Raji (cell line): ENCODE data around the gene LAMB4.

Experiments
- POLR2A ChIP-seq: IDR thresholded peaks from 2 replicates; pipeline ENCODE4 v1.6.1; 2011; ENCODE audit warnings: low read depth, low read length, control low read depth; ENCODE audit not compliant: insufficient read depth

Gene LAMB4

DNA sequence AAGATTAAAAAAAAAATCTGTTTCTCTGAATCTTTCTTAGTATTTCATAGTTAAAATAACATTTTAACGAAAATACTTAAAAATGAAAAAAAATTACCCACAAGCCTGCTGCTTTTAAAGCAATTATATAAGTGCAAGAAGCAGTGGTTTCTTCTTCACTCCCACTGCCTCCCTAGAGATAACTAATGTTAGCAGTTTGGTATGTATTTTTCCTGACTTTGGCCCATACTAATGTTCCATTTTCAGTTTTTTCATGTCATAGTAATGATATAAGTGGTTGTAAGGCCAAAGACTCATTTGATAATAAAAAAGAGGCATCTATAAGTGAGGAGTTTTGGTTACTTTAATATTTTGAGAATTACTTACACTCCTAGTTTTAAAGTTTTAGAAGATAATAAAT, 102.9 kb downstream of the LAMB4 start:
- no peak for TF ChIP-seq POLR2A

DNA sequence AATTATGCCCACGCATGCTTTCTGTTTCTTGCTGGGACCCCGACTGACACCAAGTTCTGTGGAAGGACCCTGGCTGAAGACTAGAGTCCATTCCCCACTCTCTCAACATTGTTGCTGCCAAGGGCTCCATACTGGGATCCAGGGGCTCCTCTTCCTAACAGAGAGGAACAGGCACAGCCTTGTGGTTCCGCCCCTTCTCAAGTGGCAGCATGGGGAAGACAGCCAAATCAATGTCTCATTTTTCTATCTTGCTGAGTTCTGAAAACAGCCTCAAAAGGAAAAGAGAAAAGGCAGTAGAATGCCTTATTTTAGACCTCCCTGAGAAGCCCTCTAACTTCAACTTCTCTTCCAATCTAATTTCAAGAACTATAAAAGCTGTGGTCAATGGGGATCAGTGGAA, 103.5 kb downstream of the LAMB4 start:
- no peak for TF ChIP-seq POLR2A

GRCh38 chr7:108026116-108026515, 104.0 kb downstream of the LAMB4 start:
- TF ChIP-seq POLR2A, result no peak

DNA sequence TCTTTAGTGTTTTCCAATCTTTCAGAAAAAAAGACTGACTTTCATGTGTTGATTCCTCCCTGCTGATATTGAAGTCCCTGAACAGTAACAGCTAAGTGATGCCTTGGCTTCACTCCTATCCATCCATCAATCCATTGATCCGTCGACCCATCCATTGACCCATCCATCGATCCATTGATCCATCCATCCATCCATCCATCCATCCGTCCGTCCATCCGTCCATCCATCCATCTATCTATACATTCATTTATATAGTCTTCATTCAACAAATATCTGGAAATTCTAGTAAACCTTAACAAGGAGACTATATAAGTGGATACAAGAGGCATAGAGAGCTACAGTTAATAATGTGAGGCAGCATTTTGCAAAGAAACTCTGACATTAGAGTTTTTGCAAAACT, 105.6 kb downstream of the LAMB4 start:
- TF ChIP-seq POLR2A, result no peak

DNA sequence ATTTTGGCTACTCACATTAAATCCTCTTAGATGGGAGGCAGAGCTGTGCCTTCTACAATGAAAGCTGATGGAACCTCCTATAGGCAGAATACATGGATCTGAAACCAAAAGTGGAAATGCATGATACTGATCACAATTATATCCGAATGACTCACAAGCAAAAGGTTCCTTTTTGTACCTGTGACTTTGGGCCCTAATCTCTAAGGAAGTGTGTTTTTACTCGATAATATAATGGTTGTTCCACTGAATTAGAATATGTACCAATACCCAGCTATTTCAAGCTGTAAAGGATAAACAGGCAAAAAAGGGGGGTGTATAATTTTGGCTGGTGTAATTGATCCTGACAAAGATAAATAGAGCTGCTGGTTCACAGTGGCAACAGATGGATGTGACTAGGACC, 109.6 kb downstream of the LAMB4 start:
- no peak for TF ChIP-seq POLR2A

GRCh38 chr7:108018668-108019067, 111.5 kb downstream of the LAMB4 start:
- TF ChIP-seq POLR2A, result no peak

DNA sequence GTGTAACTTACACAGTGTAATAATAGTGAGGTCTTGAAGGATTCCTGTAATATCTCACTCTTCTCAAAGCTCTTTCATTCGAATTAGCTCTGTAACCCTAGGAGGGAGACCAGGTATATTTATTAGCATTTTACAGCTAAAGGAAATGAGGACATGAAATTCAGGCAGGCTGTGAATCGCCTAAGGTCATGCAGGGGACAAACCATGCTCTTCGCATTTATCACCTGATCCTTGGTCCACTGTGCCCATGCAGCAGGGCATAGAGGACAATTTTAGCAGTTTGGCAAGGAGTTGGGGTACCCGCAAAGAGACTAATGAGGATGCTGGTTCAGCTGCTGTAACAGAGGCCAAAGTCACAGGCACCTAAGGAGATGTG, 112.4 kb downstream of the LAMB4 start:
- TF ChIP-seq POLR2A, result no peak

DNA sequence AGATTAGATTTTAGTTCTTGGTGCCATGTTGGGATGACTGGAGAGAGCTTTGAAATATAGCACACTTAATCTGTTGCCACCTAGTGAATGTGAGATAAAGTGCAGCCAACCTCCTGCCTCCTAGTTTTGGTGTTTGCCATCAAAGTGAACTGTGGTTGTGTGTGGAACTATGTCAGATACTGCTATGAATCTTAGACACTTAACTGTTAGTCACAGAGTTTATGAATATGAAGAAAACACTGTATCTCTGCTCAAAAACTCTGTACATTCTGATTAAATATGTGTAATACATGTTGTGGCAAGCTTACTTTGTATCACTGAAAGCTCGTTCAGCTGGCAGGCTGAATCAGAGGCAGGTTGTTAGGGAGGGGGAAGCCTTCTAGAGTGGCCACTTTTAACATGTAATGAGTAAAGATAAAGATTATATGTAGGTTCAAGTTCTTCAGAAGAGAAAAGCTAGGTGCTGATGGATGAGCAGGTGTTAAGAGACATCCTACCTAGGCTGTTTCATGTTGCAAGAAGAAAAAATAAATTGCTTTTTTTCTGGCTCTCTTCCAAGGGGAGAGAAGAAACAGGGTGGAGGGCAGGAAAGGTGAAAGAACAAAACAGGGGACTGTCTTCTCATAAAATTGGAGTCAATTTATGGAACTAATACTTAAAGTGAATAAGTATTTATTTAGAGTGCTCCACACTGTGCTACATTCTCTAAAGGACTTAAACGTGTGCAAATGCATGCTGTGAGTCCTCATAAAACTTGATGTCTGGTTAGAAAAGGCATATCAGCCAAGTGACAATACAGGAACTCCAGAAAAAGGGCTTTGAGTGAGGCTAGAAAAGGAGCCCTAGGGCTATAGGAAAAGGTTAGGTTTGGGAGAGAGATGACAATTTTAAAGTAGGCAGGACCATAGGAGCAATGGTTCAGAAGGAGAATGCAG, 113.1 kb downstream of the LAMB4 start:
- TF ChIP-seq POLR2A, result no peak

DNA sequence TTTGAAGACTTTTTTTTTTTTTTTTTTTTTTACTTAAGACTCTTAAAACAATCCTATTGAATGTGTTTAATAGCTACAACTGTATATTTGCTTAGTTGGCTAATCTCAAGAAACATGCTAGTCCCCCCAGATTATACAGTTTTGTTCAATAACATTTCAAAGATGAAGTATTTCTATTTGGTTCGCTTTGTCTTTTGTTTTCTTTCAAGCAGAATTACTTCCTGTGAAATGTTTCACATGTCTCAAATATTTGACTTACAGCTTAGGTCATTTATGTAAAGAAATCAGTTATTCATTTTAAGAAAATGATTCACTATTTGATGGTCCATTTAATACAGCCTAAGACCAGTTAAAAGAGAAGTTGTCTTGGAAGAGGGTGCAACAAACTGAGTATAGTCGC, 114.4 kb downstream of the LAMB4 start:
- no peak for TF ChIP-seq POLR2A

DNA sequence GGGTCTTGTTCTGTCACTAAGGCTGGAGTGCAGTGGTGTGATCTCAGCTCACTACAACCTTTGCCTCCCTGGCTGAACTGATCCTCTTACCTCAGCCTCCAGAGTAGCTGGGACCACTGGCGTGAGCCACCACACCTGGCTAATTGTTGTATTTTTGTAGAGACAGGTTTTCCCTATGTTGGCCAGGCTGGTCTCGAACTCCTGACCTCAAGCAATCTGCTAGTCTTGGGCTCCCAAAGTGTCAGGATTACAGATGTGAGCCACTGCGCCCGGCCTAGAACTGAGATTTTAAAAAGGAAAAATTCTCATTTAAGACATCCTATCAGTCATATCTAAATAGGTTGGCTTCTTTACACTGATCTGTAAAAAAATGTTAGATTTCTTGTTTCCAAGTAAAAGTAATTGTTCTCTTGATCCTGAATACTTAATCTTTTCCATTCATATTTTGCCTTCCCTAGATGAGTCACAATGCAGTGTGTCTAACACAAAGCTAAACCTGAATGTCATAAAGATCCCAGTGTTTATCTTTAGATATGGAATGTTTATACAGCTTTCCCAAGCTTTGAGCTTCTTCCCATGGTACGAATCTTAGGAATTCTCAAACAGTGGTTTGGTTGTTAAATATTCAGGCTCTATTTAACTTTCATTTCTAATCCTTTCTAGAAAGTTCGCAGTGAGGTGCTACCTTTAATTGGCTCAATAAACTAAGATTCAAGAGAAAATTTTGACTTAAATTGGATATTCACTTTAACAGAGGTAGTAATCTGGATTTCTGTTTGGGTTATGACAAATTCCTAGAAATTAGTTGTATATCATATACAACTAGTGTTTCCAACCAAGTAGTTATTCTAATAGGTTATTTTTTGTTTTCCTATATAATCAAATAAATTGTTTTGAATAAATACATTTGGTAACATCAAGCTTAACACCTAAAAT, 115.1 kb downstream of the LAMB4 start:
- TF ChIP-seq POLR2A, result no peak

- TF ChIP-seq POLR2A, result no peak
Measured at GRCh38 chr7:108014215-108014614, 115.9 kb downstream of the LAMB4 start.

GRCh38 chr7:108012499-108013430, 117.4 kb downstream of the LAMB4 start:
- TF ChIP-seq POLR2A, result no peak

- no peak for TF ChIP-seq POLR2A
Measured at GRCh38 chr7:108010377-108010776, 119.8 kb downstream of the LAMB4 start.

DNA sequence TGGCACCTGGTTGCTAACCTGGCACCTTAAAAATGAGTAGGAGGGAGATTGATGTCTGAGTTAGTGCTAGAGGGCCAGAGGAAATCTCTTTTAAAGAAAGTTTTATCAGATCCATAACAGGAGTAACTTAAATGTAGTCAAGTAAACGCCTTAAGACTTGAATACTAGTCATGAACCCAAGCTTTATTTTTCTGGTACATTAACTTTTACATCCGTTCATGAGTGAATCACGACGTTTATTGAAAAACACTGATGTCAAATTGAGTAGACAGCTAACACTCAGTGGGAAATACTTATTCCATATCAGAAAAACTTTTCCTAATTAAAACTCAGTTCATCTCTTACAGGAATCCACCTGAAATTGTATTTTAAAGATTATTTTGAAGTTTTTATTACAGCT, 120.3 kb downstream of the LAMB4 start:
- no peak for TF ChIP-seq POLR2A

- no peak for TF ChIP-seq POLR2A
Measured at GRCh38 chr7:108008827-108009226, 121.3 kb downstream of the LAMB4 start.

GRCh38 chr7:108008240-108008639, 121.9 kb downstream of the LAMB4 start:
- TF ChIP-seq POLR2A, result no peak
